HepG2 (cell line): Measurements from ENCODE around the gene EXOC3L4. TPM values are rescaled to one million over a fixed set of nuclear protein-coding genes. Genes with fewer than 3 reads are reported as not detected.

Experiments
- KLF12 ChIP-seq: sonication (generic); formaldehyde crosslinking; IDR thresholded peaks from 2 replicates; pipeline ENCODE4 v1.4.0; 2020; ENCODE audit warnings: missing genetic modification reagents, borderline replicate concordance
- MAZ ChIP-seq, 2 experiments: sonication (generic) in 1 of 2; formaldehyde crosslinking in 1 of 2; IDR thresholded peaks; 2 replicates each; pipeline versions ENCODE4 v1.5.0 to v1.6.1; 2012 to 2020; ENCODE audit warnings: low read depth in 2 of 2, mild to moderate bottlenecking in 2 of 2, borderline replicate concordance in 1 of 2, improper control_type of control experiment in 1 of 2, low read length in 1 of 2, missing genetic modification reagents in 1 of 2, moderate library complexity in 1 of 2
- MTA1 ChIP-seq: sonication (generic); formaldehyde crosslinking; IDR thresholded peaks from 2 replicates; pipeline ENCODE4 v1.4.0; 2020; ENCODE audit warnings: missing genetic modification reagents, mild to moderate bottlenecking, borderline replicate concordance
- NR1H2 ChIP-seq: sonication (generic); formaldehyde crosslinking; IDR thresholded peaks from 2 replicates; pipeline ENCODE4 v1.8.1; 2022; ENCODE audit warnings: low read depth, missing genetic modification reagents, borderline replicate concordance
- RBFOX2 ChIP-seq: fragments of 200-400 bp; formaldehyde crosslinking; IDR thresholded peaks from 2 replicates; pipeline ENCODE4 v1.6.1; 2017; ENCODE audit warnings: low read depth, mild to moderate bottlenecking, low read length
- RBM39 ChIP-seq: fragments of 200-400 bp; formaldehyde crosslinking; IDR thresholded peaks from one replicate; pipeline ENCODE4 v1.6.1; 2018; ENCODE audit warnings: antibody characterized with exemption, mild to moderate bottlenecking, low read depth, low read length; ENCODE audit not compliant: poor library complexity, severe bottlenecking
- SP4 ChIP-seq: sonication (generic); formaldehyde crosslinking; IDR thresholded peaks from 2 replicates; pipeline ENCODE4 v1.8.1; 2023; ENCODE audit warnings: mild to moderate bottlenecking, missing genetic modification reagents
- TBX2 ChIP-seq: sonication (generic); formaldehyde crosslinking; IDR thresholded peaks from 2 replicates; pipeline ENCODE4 v1.5.0; 2020; ENCODE audit warnings: missing genetic modification reagents, mild to moderate bottlenecking, borderline replicate concordance
- TOE1 ChIP-seq: sonication (generic); formaldehyde crosslinking; IDR thresholded peaks from 2 replicates; pipeline ENCODE4 v1.4.0; 2020; ENCODE audit warnings: mild to moderate bottlenecking, missing genetic modification reagents
- TOPORS ChIP-seq: sonication (generic); formaldehyde crosslinking; IDR thresholded peaks from 2 replicates; pipeline ENCODE4 v1.8.0; 2023; ENCODE audit warnings: mild to moderate bottlenecking, missing genetic modification reagents
- TSC22D2 ChIP-seq: sonication (generic); formaldehyde crosslinking; IDR thresholded peaks from 2 replicates; pipeline ENCODE4 v1.5.1; 2020; ENCODE audit warnings: missing genetic modification reagents, mild to moderate bottlenecking, borderline replicate concordance
- ZC3H13 ChIP-seq: sonication (generic); formaldehyde crosslinking; IDR thresholded peaks from 2 replicates; pipeline ENCODE4 v1.8.1; 2023; ENCODE audit warnings: mild to moderate bottlenecking, missing genetic modification reagents, moderate library complexity
- ZNF124 ChIP-seq: sonication (generic); formaldehyde crosslinking; IDR thresholded peaks from 2 replicates; pipeline ENCODE4 v1.4.0; 2020; ENCODE audit warnings: missing genetic modification reagents
- ZNF430 ChIP-seq: sonication (generic); formaldehyde crosslinking; IDR thresholded peaks from 2 replicates; pipeline ENCODE4 v1.9.0; 2021; ENCODE audit warnings: mild to moderate bottlenecking, missing genetic modification reagents
- ZNF678 ChIP-seq: sonication (generic); formaldehyde crosslinking; IDR thresholded peaks from 2 replicates; pipeline ENCODE4 v1.4.0; 2020; ENCODE audit warnings: mild to moderate bottlenecking, missing genetic modification reagents
- ZNF878 ChIP-seq: sonication (generic); formaldehyde crosslinking; IDR thresholded peaks from 2 replicates; pipeline ENCODE4 v1.8.1; 2023; ENCODE audit warnings: mild to moderate bottlenecking, missing genetic modification reagents, moderate library complexity
- ZNF891 ChIP-seq: sonication (generic); formaldehyde crosslinking; IDR thresholded peaks from 2 replicates; pipeline ENCODE4 v1.5.0; 2020; ENCODE audit warnings: mild to moderate bottlenecking, missing genetic modification reagents
- ZSCAN21 ChIP-seq: sonication (generic); formaldehyde crosslinking; IDR thresholded peaks from 2 replicates; pipeline ENCODE4 v1.8.0; 2022; ENCODE audit warnings: mild to moderate bottlenecking, missing genetic modification reagents, moderate library complexity, borderline replicate concordance
- polyA plus RNA-seq, 8 experiments: library from polyadenylated mRNA; depleted of rRNA in 3 of 8; stranded (reverse) in 7 of 8; unstranded in 1 of 8; fragments of >200 nt; fragmentation: Illumina TruSeq in 4 of 8; extraction: Trizol in 4 of 8; gene quantifications; 2 replicates each; pipeline versions ENCODE4 v1.2.1 to v1.2.3, GENCODE V29; 2011 to 2016; ENCODE audit warnings: low read depth in 4 of 8, missing spikeins in 1 of 8, mixed read lengths in 1 of 8; ENCODE audit not compliant: insufficient read depth in 1 of 8
- total RNA-seq, 5 experiments: library from RNA; depleted of rRNA; stranded (reverse); fragments of >200 nt; fragmentation: Illumina TruSeq; extraction: Trizol; gene quantifications; 2 replicates each; pipeline ENCODE4 v1.2.3, GENCODE V29; 2016; ENCODE audit warnings: low read depth in 1 of 5
- TF ChIP-seq, protein P1 (sequence below): sonication (generic); formaldehyde crosslinking; IDR thresholded peaks from 2 replicates; pipeline ENCODE4 v1.4.0; 2020; ENCODE audit warnings: mild to moderate bottlenecking, missing genetic modification reagents, borderline replicate concordance
- TF ChIP-seq, protein P2 (sequence below): sonication (generic); formaldehyde crosslinking; IDR thresholded peaks from 2 replicates; pipeline ENCODE4 v1.5.1; 2020; ENCODE audit warnings: missing genetic modification reagents, mild to moderate bottlenecking, borderline replicate concordance
- TF ChIP-seq, protein P3 (sequence below): sonication (generic); formaldehyde crosslinking; IDR thresholded peaks from 2 replicates; pipeline ENCODE4 v1.8.0; 2022; ENCODE audit warnings: missing genetic modification reagents, mild to moderate bottlenecking, moderate library complexity, borderline replicate concordance
- TF ChIP-seq, protein P4 (sequence below): sonication (generic); formaldehyde crosslinking; IDR thresholded peaks from 2 replicates; pipeline ENCODE4 v1.8.0; 2022; ENCODE audit warnings: mild to moderate bottlenecking, missing genetic modification reagents, moderate library complexity

The EXOC3L4 gene
- total and polyA plus RNA-seq, 2 of the 13 experiments (the other 11 are each of a cell fraction or from before 2014, with no cell fraction given) = 11.8 to 27.0 TPM

DNA sequence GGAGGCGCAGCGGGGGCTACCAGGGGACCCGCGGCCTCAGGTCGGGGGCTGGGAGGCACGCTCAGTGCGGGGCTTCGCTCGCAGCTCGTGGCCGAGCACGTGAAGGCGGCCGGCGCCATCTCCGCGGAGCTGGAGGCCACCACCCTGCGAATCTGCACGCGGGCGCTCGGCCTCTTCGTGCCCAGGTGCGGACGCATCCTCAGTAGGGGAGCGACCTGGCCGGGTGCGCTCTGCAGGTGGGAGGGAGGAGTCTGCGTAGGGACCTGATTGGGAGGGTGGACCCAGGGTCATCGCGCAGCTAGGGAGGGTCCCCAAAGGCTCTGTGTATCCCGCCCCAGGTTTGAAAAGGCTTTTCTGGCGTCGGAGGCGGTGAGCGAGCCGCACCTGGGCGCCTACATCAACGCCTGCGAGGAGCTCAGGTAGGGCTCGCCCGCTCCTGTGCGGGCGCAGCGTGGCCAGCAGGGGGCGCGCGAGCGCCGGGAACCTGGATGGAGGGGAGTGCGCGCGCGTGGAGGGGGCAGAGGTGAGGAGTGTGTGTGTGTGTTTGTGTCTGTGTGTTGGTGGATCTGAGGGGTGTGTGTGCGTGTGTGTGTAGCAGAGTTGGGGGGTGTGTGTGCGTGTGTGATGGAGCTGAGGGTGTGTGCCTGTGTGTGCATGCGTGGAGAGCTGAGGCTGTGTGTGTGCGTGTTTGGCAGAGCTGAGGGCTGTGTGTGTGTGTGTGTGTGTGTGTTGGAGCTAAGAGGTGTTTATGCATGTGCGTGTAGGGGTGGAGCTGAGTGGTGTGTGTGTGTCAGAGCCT is 10.3 kb downstream of the EXOC3L4 start (continued):
- TF ChIP-seq, protein P1, sequence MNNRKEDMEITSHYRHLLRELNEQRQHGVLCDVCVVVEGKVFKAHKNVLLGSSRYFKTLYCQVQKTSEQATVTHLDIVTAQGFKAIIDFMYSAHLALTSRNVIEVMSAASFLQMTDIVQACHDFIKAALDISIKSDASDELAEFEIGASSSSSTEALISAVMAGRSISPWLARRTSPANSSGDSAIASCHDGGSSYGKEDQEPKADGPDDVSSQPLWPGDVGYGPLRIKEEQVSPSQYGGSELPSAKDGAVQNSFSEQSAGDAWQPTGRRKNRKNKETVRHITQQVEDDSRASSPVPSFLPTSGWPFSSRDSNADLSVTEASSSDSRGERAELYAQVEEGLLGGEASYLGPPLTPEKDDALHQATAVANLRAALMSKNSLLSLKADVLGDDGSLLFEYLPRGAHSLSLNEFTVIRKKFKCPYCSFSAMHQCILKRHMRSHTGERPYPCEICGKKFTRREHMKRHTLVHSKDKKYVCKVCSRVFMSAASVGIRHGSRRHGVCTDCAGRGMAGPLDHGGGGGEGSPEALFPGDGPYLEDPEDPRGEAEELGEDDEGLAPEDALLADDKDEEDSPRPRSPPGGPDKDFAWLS (CRISPR knock-in tag) = no peak
- 0 out of 2 replicates have a peak, but pooled peaks have one; percentile 49 for TF ChIP-seq ZNF430
- 0 out of 2 replicates have a peak, but pooled peaks have one; percentile 39 for TF ChIP-seq NR1H2 (CRISPR knock-in tag)
- no peak for TF ChIP-seq RBM39
- peak; percentile 19; the same call in 1 of the 2 replicates for TF ChIP-seq TBX2
- TF ChIP-seq ZNF678 (CRISPR knock-in tag) = no peak
- TF ChIP-seq, protein P2, sequence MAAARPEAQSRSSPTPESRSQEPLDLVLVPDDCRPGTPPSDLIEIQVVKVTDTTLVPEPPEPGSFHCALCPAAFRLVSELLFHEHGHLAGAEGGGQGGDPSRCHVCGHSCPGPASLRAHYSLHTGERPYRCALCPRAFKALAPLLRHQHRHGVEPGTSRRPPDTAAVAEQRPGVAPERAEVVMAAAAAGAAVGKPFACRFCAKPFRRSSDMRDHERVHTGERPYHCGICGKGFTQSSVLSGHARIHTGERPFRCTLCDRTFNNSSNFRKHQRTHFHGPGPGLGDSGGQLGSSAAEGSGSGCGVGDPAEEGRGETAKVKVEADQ (CRISPR knock-in tag) = 0 out of 2 replicates have a peak, but pooled peaks have one; percentile 38
- TF ChIP-seq ZSCAN21 = peak; percentile 56; the same call in 1 of the 2 replicates
- no peak for TF ChIP-seq TOPORS (CRISPR knock-in tag)
- TF ChIP-seq ZNF124 = no peak
- TF ChIP-seq MTA1 (CRISPR knock-in tag) = no peak
- TF ChIP-seq SP4 (CRISPR knock-in tag) = peak; percentile 46; the same call in 1 of the 2 replicates
- TF ChIP-seq ZNF891 (CRISPR knock-in tag) = no peak
- TF ChIP-seq ZC3H13 (CRISPR knock-in tag) = peak; percentile 85
- TF ChIP-seq, protein P3, sequence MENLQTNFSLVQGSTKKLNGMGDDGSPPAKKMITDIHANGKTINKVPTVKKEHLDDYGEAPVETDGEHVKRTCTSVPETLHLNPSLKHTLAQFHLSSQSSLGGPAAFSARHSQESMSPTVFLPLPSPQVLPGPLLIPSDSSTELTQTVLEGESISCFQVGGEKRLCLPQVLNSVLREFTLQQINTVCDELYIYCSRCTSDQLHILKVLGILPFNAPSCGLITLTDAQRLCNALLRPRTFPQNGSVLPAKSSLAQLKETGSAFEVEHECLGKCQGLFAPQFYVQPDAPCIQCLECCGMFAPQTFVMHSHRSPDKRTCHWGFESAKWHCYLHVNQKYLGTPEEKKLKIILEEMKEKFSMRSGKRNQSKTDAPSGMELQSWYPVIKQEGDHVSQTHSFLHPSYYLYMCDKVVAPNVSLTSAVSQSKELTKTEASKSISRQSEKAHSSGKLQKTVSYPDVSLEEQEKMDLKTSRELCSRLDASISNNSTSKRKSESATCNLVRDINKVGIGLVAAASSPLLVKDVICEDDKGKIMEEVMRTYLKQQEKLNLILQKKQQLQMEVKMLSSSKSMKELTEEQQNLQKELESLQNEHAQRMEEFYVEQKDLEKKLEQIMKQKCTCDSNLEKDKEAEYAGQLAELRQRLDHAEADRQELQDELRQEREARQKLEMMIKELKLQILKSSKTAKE (CRISPR knock-in tag) = 0 out of 2 replicates have a peak, but pooled peaks have one; percentile 6
- peak; percentile 62; the same call in 1 of the 2 replicates for TF ChIP-seq MAZ (IDR thresholded peaks at IDR 0.05; ENCODE audit: borderline replicate concordance, low read depth, low read length)
- peak; percentile 56; the same call in 1 of the 2 replicates for TF ChIP-seq MAZ (CRISPR knock-in tag; IDR thresholded peaks at IDR 0.05; ENCODE audit: low read depth)
- TF ChIP-seq KLF12 (CRISPR knock-in tag) = no peak
- TF ChIP-seq ZNF878 (CRISPR knock-in tag) = no peak
- no peak for TF ChIP-seq TOE1 (CRISPR knock-in tag)
- TF ChIP-seq RBFOX2 = peak; percentile 72
- TF ChIP-seq, protein P4, sequence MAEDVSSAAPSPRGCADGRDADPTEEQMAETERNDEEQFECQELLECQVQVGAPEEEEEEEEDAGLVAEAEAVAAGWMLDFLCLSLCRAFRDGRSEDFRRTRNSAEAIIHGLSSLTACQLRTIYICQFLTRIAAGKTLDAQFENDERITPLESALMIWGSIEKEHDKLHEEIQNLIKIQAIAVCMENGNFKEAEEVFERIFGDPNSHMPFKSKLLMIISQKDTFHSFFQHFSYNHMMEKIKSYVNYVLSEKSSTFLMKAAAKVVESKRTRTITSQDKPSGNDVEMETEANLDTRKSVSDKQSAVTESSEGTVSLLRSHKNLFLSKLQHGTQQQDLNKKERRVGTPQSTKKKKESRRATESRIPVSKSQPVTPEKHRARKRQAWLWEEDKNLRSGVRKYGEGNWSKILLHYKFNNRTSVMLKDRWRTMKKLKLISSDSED (CRISPR knock-in tag) = no peak
- TF ChIP-seq TSC22D2 = 0 out of 2 replicates have a peak, but pooled peaks have one; percentile 36
